IMR-90 (cell line): ENCODE results near the gene CHSY3. TPM values are rescaled to one million over a fixed set of nuclear protein-coding genes. Genes with fewer than 3 reads are reported as not detected.

Experiments used
- ATAC-seq: fragments of 200-7000 bp; cut with Tn5 transposase; 2 replicates; pipeline ENCODE4 v1.9.1; 2020; ENCODE audit warnings: low read depth, mild to moderate bottlenecking, moderate library complexity
- BruUV-seq: library from RNA; stranded (reverse); fragments of 400-500 nt; replicated peaks from 2 replicates; lab custom pipeline; 2021; lab: Mats Ljungman, UMichigan
- CTCF ChIA-PET: fragments of 300-600 bp; formaldehyde crosslinking; extraction: SDS; loops from one replicate; lab custom pipeline; 2021; ENCODE audit warnings: antibody characterized with exemption; lab: Yijun Ruan, JAX
- POLR2A ChIA-PET: fragments of 300-600 bp; sonication (Branson Sonifier 250); formaldehyde crosslinking; loops from one replicate; lab custom pipeline; 2022; ENCODE audit warnings: antibody characterized with exemption; ENCODE audit not compliant: unreplicated experiment; lab: Charles Lee
- DNase-seq: peaks from one replicate; pipeline ENCODE4 v3.0.0; 2013
- H2AFZ ChIP-seq: replicated peaks from 2 replicates; pipeline ENCODE3; 2013; ENCODE audit warnings: low read length, mild to moderate bottlenecking; ENCODE audit not compliant: poor library complexity
- H2AK5ac ChIP-seq: 2 replicates; pipeline ENCODE4 v1.6.1; 2013; ENCODE audit warnings: low read depth, low read length, inconsistent platforms
- H2AK9ac ChIP-seq: replicated peaks from 2 replicates; pipeline ENCODE3; 2013; ENCODE audit warnings: mild to moderate bottlenecking, low read depth, low read length, moderate library complexity; ENCODE audit not compliant: poor library complexity
- H2BK120ac ChIP-seq: 2 replicates; pipeline ENCODE4 v1.6.1; 2013; ENCODE audit warnings: low read depth, low read length, inconsistent platforms
- H2BK15ac ChIP-seq: 3 replicates; pipeline ENCODE4 v1.6.1; 2013; ENCODE audit warnings: low read depth, low read length, inconsistent platforms
- H2BK20ac ChIP-seq: 2 replicates; pipeline ENCODE4 v1.6.1; 2013; ENCODE audit warnings: low read depth, mild to moderate bottlenecking, inconsistent platforms, low read length, moderate library complexity
- H2BK5ac ChIP-seq: 2 replicates; pipeline ENCODE4 v1.6.1; 2013; ENCODE audit warnings: mild to moderate bottlenecking, low read depth, low read length, inconsistent platforms; ENCODE audit not compliant: poor library complexity, severe bottlenecking
- H3K14ac ChIP-seq: replicated peaks from 2 replicates; pipeline ENCODE4 v1.6.1; 2013; ENCODE audit warnings: low read depth, low read length, inconsistent platforms
- H3K18ac ChIP-seq: 2 replicates; pipeline ENCODE4 v1.6.1; 2013; ENCODE audit warnings: low read depth, low read length, control low read depth
- H3K23ac ChIP-seq: 2 replicates; pipeline ENCODE4 v1.6.1; 2013; ENCODE audit warnings: low read depth, low read length, inconsistent platforms
- H3K27ac ChIP-seq: 2 replicates; pipeline ENCODE4 v1.5.1; 2013; ENCODE audit warnings: mild to moderate bottlenecking, control low read depth, low read length; ENCODE audit not compliant: insufficient read depth
- H3K27me3 ChIP-seq: 2 replicates; pipeline ENCODE4 v1.6.1; 2013; ENCODE audit warnings: low read length; ENCODE audit not compliant: control insufficient read depth, insufficient read depth
- H3K36me3 ChIP-seq: 2 replicates; pipeline ENCODE4 v1.6.1; 2013; ENCODE audit warnings: low read length, mixed read lengths; ENCODE audit not compliant: control insufficient read depth, insufficient read depth
- H3K4ac ChIP-seq: 2 replicates; pipeline ENCODE4 v1.6.1; 2013; ENCODE audit warnings: low read depth, low read length, inconsistent platforms
- H3K4me1 ChIP-seq: 2 replicates; pipeline ENCODE4 v1.6.1; 2013; ENCODE audit warnings: low read length, mixed read lengths; ENCODE audit not compliant: control insufficient read depth, insufficient read depth
- H3K4me2 ChIP-seq: 2 replicates; pipeline ENCODE4 v1.6.1; 2013; ENCODE audit warnings: low read depth, mild to moderate bottlenecking, control low read depth, low read length, moderate library complexity
- H3K4me3 ChIP-seq: 2 replicates; pipeline ENCODE4 v1.5.1; 2013; ENCODE audit warnings: low read depth, mild to moderate bottlenecking, control low read depth, low read length, moderate library complexity; ENCODE audit not compliant: insufficient read depth
- H3K56ac ChIP-seq: 2 replicates; pipeline ENCODE4 v1.6.1; 2013; ENCODE audit warnings: low read length, inconsistent platforms; ENCODE audit not compliant: insufficient read depth; ENCODE audit errors: extremely low read depth
- H3K79me1 ChIP-seq, 2 experiments: 2 replicates each; pipeline ENCODE4 v1.6.1; 2013; ENCODE audit warnings: low read length in 2 of 2, inconsistent platforms in 1 of 2, low read depth in 1 of 2
- H3K9ac ChIP-seq: 2 replicates; pipeline ENCODE4 v1.6.1; 2013; ENCODE audit warnings: low read depth, low read length, control low read depth
- H3K9me1 ChIP-seq: 2 replicates; pipeline ENCODE4 v1.6.1; 2013; ENCODE audit warnings: low read length, inconsistent platforms; ENCODE audit not compliant: insufficient read depth
- H3K9me3 ChIP-seq: 2 replicates; pipeline ENCODE4 v1.6.1; 2013; ENCODE audit warnings: low read length; ENCODE audit not compliant: control insufficient read depth, insufficient read depth
- H4K20me1 ChIP-seq: 2 replicates; pipeline ENCODE4 v1.6.1; 2013; ENCODE audit warnings: low read length, inconsistent platforms; ENCODE audit not compliant: insufficient read depth
- H4K5ac ChIP-seq: 2 replicates; pipeline ENCODE4 v1.6.1; 2013; ENCODE audit warnings: mild to moderate bottlenecking, low read depth, low read length, control low read depth
- H4K8ac ChIP-seq, 2 experiments: 2 replicates each; pipeline ENCODE4 v1.6.1; 2013; ENCODE audit warnings: low read depth in 2 of 2, low read length in 2 of 2, control low read depth in 1 of 2, inconsistent platforms in 1 of 2
- H4K91ac ChIP-seq: 2 replicates; pipeline ENCODE4 v1.6.1; 2013; ENCODE audit warnings: low read depth, low read length, inconsistent platforms; ENCODE audit not compliant: insufficient read depth
- BHLHE40 ChIP-seq: fragments of 150-350 bp; IDR thresholded peaks from 2 replicates; pipeline ENCODE4 v1.6.1; 2016; ENCODE audit warnings: mild to moderate bottlenecking, low read depth, low read length
- CEBPB ChIP-seq: IDR thresholded peaks from 2 replicates; pipeline ENCODE4 v1.6.1; 2012; ENCODE audit warnings: low read depth, low read length, improper control_type of control experiment
- FOS ChIP-seq: fragments of 150-350 bp; IDR thresholded peaks from 2 replicates; pipeline ENCODE4 v1.6.1; 2016; ENCODE audit warnings: low read depth, low read length
- MAFK ChIP-seq: IDR thresholded peaks from 2 replicates; pipeline ENCODE4 v1.6.1; 2012; ENCODE audit warnings: low read depth, low read length, improper control_type of control experiment
- MAZ ChIP-seq: IDR thresholded peaks from 2 replicates; pipeline ENCODE4 v1.6.1; 2012; ENCODE audit warnings: low read depth, mild to moderate bottlenecking, low read length, improper control_type of control experiment, moderate library complexity, borderline replicate concordance
- MXI1 ChIP-seq: IDR thresholded peaks from 2 replicates; pipeline ENCODE4 v1.6.1; 2012; ENCODE audit warnings: low read depth, mild to moderate bottlenecking, low read length, moderate library complexity, borderline replicate concordance
- NFE2L2 ChIP-seq: fragments of 150-350 bp; IDR thresholded peaks from 2 replicates; pipeline ENCODE4 v1.6.1; 2016; ENCODE audit warnings: low read depth, mild to moderate bottlenecking, low read length
- POLR2A ChIP-seq: IDR thresholded peaks from 2 replicates; pipeline ENCODE4 v1.6.1; 2012; ENCODE audit warnings: mild to moderate bottlenecking, low read depth, low read length
- RCOR1 ChIP-seq: IDR thresholded peaks from 2 replicates; pipeline ENCODE4 v1.6.1; 2012; ENCODE audit warnings: mild to moderate bottlenecking, low read length, improper control_type of control experiment; ENCODE audit not compliant: insufficient replicate concordance
- SMC3 ChIP-seq: fragments of 150-350 bp; IDR thresholded peaks from 2 replicates; pipeline ENCODE4 v1.6.1; 2016; ENCODE audit warnings: low read depth, mild to moderate bottlenecking, antibody characterized with exemption, low read length, moderate library complexity
- WGBS, 2 experiments: methylation state at CpG; one replicate each; pipeline versions ENCODE4 v1.1.5 to v1.1.7; 2013; ENCODE audit warnings: missing lambda C conversion rate in 2 of 2; ENCODE audit not compliant: insufficient read length in 1 of 2; ENCODE audit errors: extremely low coverage in 2 of 2; 5-methylcytosine and 5-hydroxymethylcytosine counted together
- dilution Hi-C: fragments of 300-500 bp; cut with HindIII; formaldehyde crosslinking; loops from one replicate; pipeline ENCODE4 v1.14.3; 2018; ENCODE audit warnings: low sequenced_read_pairs; ENCODE audit not compliant: unreplicated experiment
- in situ Hi-C: fragments of 300-500 bp; cut with MboI; formaldehyde crosslinking; loops from 3 replicates; pipeline ENCODE4 v1.14.3; 2019; ENCODE audit warnings: low sequenced_read_pairs, inconsistent platforms, mixed read lengths
- intact Hi-C: fragments of 100-400 bp; cut with micrococcal nuclease; formaldehyde crosslinking; loops from 2 replicates; pipeline ENCODE4 v1.10.0; 2022
- polyA plus RNA-seq, 3 experiments: library from polyadenylated mRNA; depleted of rRNA; stranded (reverse); fragments of >200 nt; gene quantifications; 2 replicates each; pipeline ENCODE4 v1.2.3, GENCODE V29; 2012; ENCODE audit warnings: low replicate concordance in 1 of 3
- total RNA-seq: library from RNA; depleted of rRNA; stranded (reverse); fragments of >200 nt; gene quantifications from 2 replicates; pipeline ENCODE4 v1.2.3, GENCODE V29; 2012
- TF ChIP-seq, protein P1 (sequence below): fragments of 150-350 bp; IDR thresholded peaks from 2 replicates; pipeline ENCODE4 v1.6.1; 2016; ENCODE audit warnings: low read depth, mild to moderate bottlenecking, low read length, moderate library complexity, borderline replicate concordance

Gene CHSY3
- total and polyA plus RNA-seq, 2 of the 4 experiments (the other 2 are of a cell fraction): 0.62 to 1.3 TPM

GRCh38 chr5:130159968-130160367, 255.7 kb downstream of the CHSY3 start:
- dilution Hi-C loops: no loop called here
- no peak overlapping the region for H3K27ac ChIP-seq
- no peak overlapping the region for H4K8ac ChIP-seq
- no peak overlapping the region for H3K4me2 ChIP-seq
- intact Hi-C loops: no loop called here
- ATAC-seq (no peak), DNase-seq (no peak)
- H3K9ac ChIP-seq: no peak overlapping the region
- H2AK9ac ChIP-seq: no peak overlapping the region
- no peak overlapping the region for H3K18ac ChIP-seq
- no peaks in the 10 kb centered on the region for H3K9me1 ChIP-seq
- POLR2A ChIA-PET: no interaction called here
- H2BK20ac ChIP-seq: no peak overlapping the region
- H3K9me3 ChIP-seq: peaks cover 3% of the 10 kb centered on the region; the same call in 1 of the 2 replicates
- CTCF ChIA-PET: no interaction called here
- no peaks in the 10 kb centered on the region for H3K36me3 ChIP-seq
- no TSS peak for BruUV-seq
- no peak overlapping the region for H3K14ac ChIP-seq
- no peak overlapping the region for H3K4ac ChIP-seq
- in situ Hi-C loops: no loop called here
- no peak overlapping the region for H3K4me3 ChIP-seq
- no peak overlapping the region for H3K56ac ChIP-seq
- H2BK5ac ChIP-seq: no peak overlapping the region
- TF ChIP-seq CEBPB (no peak), SMC3 (no peak), BHLHE40 (no peak), MAFK (no peak), FOS (no peak), MAZ (no peak), MXI1 (no peak), RCOR1 (no peak), NFE2L2 (no peak), POLR2A (no peak)
- TF ChIP-seq, protein P1, sequence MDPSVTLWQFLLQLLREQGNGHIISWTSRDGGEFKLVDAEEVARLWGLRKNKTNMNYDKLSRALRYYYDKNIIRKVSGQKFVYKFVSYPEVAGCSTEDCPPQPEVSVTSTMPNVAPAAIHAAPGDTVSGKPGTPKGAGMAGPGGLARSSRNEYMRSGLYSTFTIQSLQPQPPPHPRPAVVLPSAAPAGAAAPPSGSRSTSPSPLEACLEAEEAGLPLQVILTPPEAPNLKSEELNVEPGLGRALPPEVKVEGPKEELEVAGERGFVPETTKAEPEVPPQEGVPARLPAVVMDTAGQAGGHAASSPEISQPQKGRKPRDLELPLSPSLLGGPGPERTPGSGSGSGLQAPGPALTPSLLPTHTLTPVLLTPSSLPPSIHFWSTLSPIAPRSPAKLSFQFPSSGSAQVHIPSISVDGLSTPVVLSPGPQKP: no peak
- no peak overlapping the region for H4K5ac ChIP-seq
- no peak overlapping the region for H2AK5ac ChIP-seq
- H3K23ac ChIP-seq: no peak overlapping the region
- H3K4me1 ChIP-seq: no peaks in the 10 kb centered on the region
- H4K20me1 ChIP-seq: no peaks in the 10 kb centered on the region
- H2BK120ac ChIP-seq: no peak overlapping the region
- no CpG with 5 or more reads among the region's 3 CpGs for WGBS, 2 experiments
- no peak overlapping the region for H2AFZ ChIP-seq
- no peak overlapping the region for H4K91ac ChIP-seq
- no peaks in the 10 kb centered on the region for H3K79me1 ChIP-seq
- no peak overlapping the region for H2BK15ac ChIP-seq
- no peaks in the 10 kb centered on the region for H3K27me3 ChIP-seq
